ENCODE results near the gene ACIN1.

ACIN1 gene

GRCh38 chr14:23101986-23102625 is 7.2 kb upstream of the ACIN1 start:
- TF ChIP-seq, protein P1, sequence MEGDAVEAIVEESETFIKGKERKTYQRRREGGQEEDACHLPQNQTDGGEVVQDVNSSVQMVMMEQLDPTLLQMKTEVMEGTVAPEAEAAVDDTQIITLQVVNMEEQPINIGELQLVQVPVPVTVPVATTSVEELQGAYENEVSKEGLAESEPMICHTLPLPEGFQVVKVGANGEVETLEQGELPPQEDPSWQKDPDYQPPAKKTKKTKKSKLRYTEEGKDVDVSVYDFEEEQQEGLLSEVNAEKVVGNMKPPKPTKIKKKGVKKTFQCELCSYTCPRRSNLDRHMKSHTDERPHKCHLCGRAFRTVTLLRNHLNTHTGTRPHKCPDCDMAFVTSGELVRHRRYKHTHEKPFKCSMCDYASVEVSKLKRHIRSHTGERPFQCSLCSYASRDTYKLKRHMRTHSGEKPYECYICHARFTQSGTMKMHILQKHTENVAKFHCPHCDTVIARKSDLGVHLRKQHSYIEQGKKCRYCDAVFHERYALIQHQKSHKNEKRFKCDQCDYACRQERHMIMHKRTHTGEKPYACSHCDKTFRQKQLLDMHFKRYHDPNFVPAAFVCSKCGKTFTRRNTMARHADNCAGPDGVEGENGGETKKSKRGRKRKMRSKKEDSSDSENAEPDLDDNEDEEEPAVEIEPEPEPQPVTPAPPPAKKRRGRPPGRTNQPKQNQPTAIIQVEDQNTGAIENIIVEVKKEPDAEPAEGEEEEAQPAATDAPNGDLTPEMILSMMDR (IDR thresholded peaks at IDR 0.05) = no peak

DNA sequence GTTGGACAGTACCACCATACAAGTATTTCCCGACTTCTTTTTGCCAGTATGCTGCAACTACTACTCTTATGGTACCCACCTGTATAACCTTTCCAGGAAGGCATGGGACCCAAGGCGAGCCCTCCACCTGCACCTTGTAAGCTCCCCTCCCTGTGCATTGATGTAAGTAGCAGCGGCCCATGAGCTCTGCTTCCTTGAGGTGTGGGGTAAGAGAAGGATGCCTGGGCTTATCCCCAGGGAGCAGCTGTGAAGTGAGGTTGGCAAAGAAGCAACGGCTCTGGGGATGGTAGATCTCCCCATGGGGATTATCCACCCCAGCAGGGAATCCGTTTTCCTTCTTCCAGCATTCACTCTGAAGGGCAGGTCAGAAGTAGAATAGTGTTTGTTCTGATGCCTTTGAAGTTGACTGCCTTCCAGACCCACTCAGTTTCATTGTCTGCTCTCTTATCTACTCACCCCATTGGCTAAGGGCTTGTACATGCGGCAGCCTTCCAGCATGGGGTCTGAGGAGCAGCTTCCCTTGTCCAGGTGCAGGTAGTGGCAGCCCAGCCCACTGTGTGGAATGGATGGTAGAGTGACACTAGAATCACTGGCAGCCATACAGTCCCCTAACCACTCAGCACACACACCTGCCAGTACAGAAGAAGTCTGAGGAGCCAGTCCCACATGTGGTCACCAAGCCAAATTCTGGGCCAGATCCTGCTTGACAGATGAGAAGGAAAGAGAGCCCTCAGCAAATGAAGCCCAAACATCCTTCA is 6.5 kb upstream of the ACIN1 start:
- TF ChIP-seq, protein P1 (IDR thresholded peaks at IDR 0.05) = no peak

GRCh38 chr14:23099212-23099861 is 4.4 kb upstream of the ACIN1 start:
- TF ChIP-seq, protein P1 (IDR thresholded peaks at IDR 0.05) = no peak

- TF ChIP-seq, protein P1 (IDR thresholded peaks at IDR 0.05) = no peak
These were observed 2.9 kb upstream of the ACIN1 start for GRCh38 chr14:23097786-23098185.

GRCh38 chr14:23095196-23096108 is 516 bp upstream of the ACIN1 start, which contains the start of gene C14orf119:
Gene C14orf119, plus strand, starts transcription at chr14:23095505. Its CDS starts 2,154 bp downstream, at chr14:23097659.
- TF ChIP-seq, protein P1 (IDR thresholded peaks at IDR 0.05) = no peak

DNA sequence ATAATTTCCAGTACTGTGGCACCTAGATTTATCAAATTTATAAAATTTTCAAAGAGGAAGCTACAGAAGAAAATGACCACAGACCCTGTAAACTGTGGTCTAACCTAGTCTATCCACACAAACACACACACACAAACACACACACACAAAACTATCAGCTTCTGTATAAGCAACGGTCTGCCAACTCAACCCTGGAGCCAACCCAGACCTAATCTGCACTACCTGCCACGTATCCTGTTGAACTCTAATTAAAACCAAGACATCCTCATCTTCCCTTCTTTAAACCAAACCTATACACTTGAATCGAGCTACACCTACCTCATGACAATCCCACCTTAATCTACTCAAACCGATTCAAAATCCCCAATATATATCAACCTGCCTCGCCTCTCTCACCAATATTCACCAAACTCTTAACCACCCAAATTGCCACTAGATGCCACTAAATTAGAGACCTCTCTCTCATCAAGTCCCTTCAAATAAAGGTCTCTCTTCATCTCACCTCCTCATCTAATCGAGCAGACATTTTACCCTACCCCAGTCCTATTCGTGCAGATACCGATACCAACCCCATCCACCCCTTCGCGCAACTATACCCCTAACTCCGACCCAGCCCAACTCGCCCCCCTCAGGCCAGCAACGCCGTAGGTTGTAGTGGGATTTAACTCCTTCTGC is 808 bp downstream of the ACIN1 start:
- TF ChIP-seq, protein P1 (IDR thresholded peaks at IDR 0.05) = no peak; the same call in 1 of the 2 replicates
